K562 (cell line): ENCODE measurements around the gene LAIR2. TPM values are rescaled to one million over a fixed set of nuclear protein-coding genes. Genes with fewer than 3 reads are reported as not detected.

Experiments used
- ATAC-seq: fragments of 200-7000 bp; cut with Tn5 transposase; 3 replicates; pipeline ENCODE4 v1.9.1; 2020; ENCODE audit warnings: moderate library complexity
- BruUV-seq: library from RNA; stranded (reverse); fragments of 400-500 nt; replicated peaks from 2 replicates; lab custom pipeline; 2021; lab: Mats Ljungman, UMichigan
- CTCF ChIA-PET: fragments of 300-600 bp; formaldehyde crosslinking; extraction: SDS; loops from one replicate; lab custom pipeline; 2021; ENCODE audit warnings: low intra/inter-chr PET ratio; lab: Yijun Ruan, JAX
- POLR2A ChIA-PET: fragments of 300-600, 350-650 bp; sonication (Branson Sonifier 250); formaldehyde crosslinking; extraction: SDS; loops from one replicate; lab custom pipeline; 2021; ENCODE audit warnings: antibody characterized with exemption, inconsistent platforms; lab: Yijun Ruan, JAX
- DNase-seq, 4 experiments: peaks; one replicate each; pipeline versions ENCODE4 v3.0.0 to v3.0.0-alpha.2; 2011 to 2018; ENCODE audit warnings: low spot score in 3 of 4, mixed read lengths in 3 of 4; ENCODE audit errors: extremely low read depth in 1 of 4
- FAIRE-seq: peaks from 2 replicates; lab custom pipeline; 2011; peaks lifted over from hg19 to GRCh38; lab: Jason Lieb, UNC
- H2AFZ ChIP-seq: 2 replicates; pipeline ENCODE4 v1.6.0; 2011; ENCODE audit warnings: low read depth, low read length, control low read depth, inconsistent platforms
- H3K27ac ChIP-seq: fragments of 200-600 bp; 3 replicates; pipeline ENCODE4 v1.8.0; 2011; ENCODE audit warnings: low read depth, mild to moderate bottlenecking, control low read depth, inconsistent platforms, low read length, moderate library complexity, mixed read lengths; ENCODE audit errors: extremely low read depth
- H3K27me3 ChIP-seq, 2 experiments: fragments of 300-600 bp in 1 of 2; 2 replicates in 1 of 2; 3 replicates in 1 of 2; pipeline versions ENCODE4 v1.6.0 to v1.8.0; 2011; ENCODE audit warnings: inconsistent platforms in 2 of 2, low read length in 2 of 2, mild to moderate bottlenecking in 1 of 2, mixed read lengths in 1 of 2, moderate library complexity in 1 of 2; ENCODE audit not compliant: control insufficient read depth in 2 of 2, insufficient read depth in 2 of 2
- H3K36me3 ChIP-seq: fragments of 300-600 bp; 3 replicates; pipeline ENCODE4 v1.8.0; 2011; ENCODE audit warnings: mild to moderate bottlenecking, low read length, inconsistent platforms; ENCODE audit not compliant: control insufficient read depth, insufficient read depth
- H3K4me1 ChIP-seq, 2 experiments: fragments of 200-600 bp in 1 of 2; replicated peaks in 1 of 2; 2 replicates in 1 of 2; 3 replicates in 1 of 2; pipeline versions ENCODE4 v1.5.1 to v1.8.0; 2011; ENCODE audit warnings: inconsistent platforms in 2 of 2, low read length in 2 of 2, mild to moderate bottlenecking in 1 of 2, mixed read lengths in 1 of 2, moderate library complexity in 1 of 2; ENCODE audit not compliant: control insufficient read depth in 2 of 2, insufficient read depth in 2 of 2
- H3K4me2 ChIP-seq: 2 replicates; pipeline ENCODE4 v1.6.1; 2011; ENCODE audit warnings: low read length, control low read depth, inconsistent platforms, mixed read lengths; ENCODE audit not compliant: insufficient read depth
- H3K4me3 ChIP-seq: fragments of 200-600 bp; sonication (generic), shearing (Covaris generic); 2 replicates; pipeline ENCODE4 v1.5.1; 2016; ENCODE audit warnings: control low read depth, inconsistent platforms
- H3K79me2 ChIP-seq: fragments of 200-600 bp; 3 replicates; pipeline ENCODE4 v1.8.0; 2011; ENCODE audit warnings: low read length, inconsistent platforms; ENCODE audit not compliant: control insufficient read depth, insufficient read depth
- H3K9ac ChIP-seq, 2 experiments: 2 replicates each; pipeline versions ENCODE4 v1.6.0 to v1.6.1; 2011; ENCODE audit warnings: low read depth in 2 of 2, low read length in 2 of 2, control low read depth in 1 of 2, inconsistent platforms in 1 of 2, mild to moderate bottlenecking in 1 of 2, mixed read lengths in 1 of 2; ENCODE audit not compliant: insufficient read depth in 1 of 2
- H3K9me1 ChIP-seq: one replicate; pipeline ENCODE4 v1.6.0; 2011; ENCODE audit warnings: inconsistent platforms, mild to moderate bottlenecking, low read length, moderate library complexity; ENCODE audit not compliant: control insufficient read depth, insufficient read depth
- H3K9me3 ChIP-seq: replicated peaks from 2 replicates; pipeline ENCODE4 v1.5.1; 2011; ENCODE audit warnings: low read depth, low read length, inconsistent platforms; ENCODE audit not compliant: control insufficient read depth, insufficient read depth
- H4K20me1 ChIP-seq: replicated peaks from 2 replicates; pipeline ENCODE4 v1.6.1; 2011; ENCODE audit warnings: low read length, inconsistent platforms, mixed read lengths; ENCODE audit not compliant: control insufficient read depth, insufficient read depth
- PHB ChIP-seq: fragments of 250-450 bp; sonication (Bioruptor Pico); IDR thresholded peaks from 2 replicates; pipeline ENCODE4 v1.5.0; 2021
- PRPF4 ChIP-seq: fragments of 200-400 bp; formaldehyde crosslinking; IDR thresholded peaks from one replicate; pipeline ENCODE4 v1.6.1; 2017; ENCODE audit warnings: low read length, low read depth, mild to moderate bottlenecking; ENCODE audit not compliant: insufficient read depth, poor library complexity, severe bottlenecking
- ZFP91 ChIP-seq: sonication (generic); formaldehyde crosslinking; IDR thresholded peaks from 2 replicates; pipeline ENCODE4 v1.8.0; 2022; ENCODE audit warnings: mild to moderate bottlenecking, missing genetic modification reagents
- ZNF140 ChIP-seq: fragments of 250-450 bp; sonication (Bioruptor Pico); IDR thresholded peaks from 2 replicates; pipeline ENCODE4 v1.8.0; 2021; ENCODE audit warnings: moderate library complexity, mild to moderate bottlenecking, inconsistent platforms
- WGBS: fragments of 100-300 bp; shearing (Covaris generic); methylation state at CpG from one replicate; pipeline ENCODE4 v1.1.6; 2016; ENCODE audit warnings: low coverage, mixed read lengths; ENCODE audit not compliant: insufficient coverage; ENCODE audit errors: missing lambda C conversion rate; 5-methylcytosine and 5-hydroxymethylcytosine counted together
- in situ Hi-C: fragments of 300-500 bp; cut with MboI; formaldehyde crosslinking; loops from 4 replicates; pipeline ENCODE4 v1.15.0; 2018; ENCODE audit warnings: inconsistent platforms, mixed read lengths
- intact Hi-C: fragments of 100-400 bp; cut with micrococcal nuclease; formaldehyde crosslinking; loops from 2 replicates; pipeline ENCODE4 v1.14.2; 2022
- polyA plus RNA-seq, 8 experiments: library from polyadenylated mRNA; depleted of rRNA in 4 of 8; stranded (reverse) in 5 of 8; unstranded in 3 of 8; fragments of >200 nt; fragmentation: Nextera tagmentation in 2 of 8; fragmentation: Illumina TruSeq in 1 of 8; extraction: Ambion mirVana in 2 of 8; extraction: Trizol in 1 of 8; gene quantifications; 2 replicates each; pipeline versions ENCODE4 v1.2.1 to v1.2.3, GENCODE V29; 2011 to 2014; ENCODE audit warnings: inconsistent platforms in 1 of 8, missing spikeins in 1 of 8
- total RNA-seq, 7 experiments: library from RNA; depleted of rRNA in 6 of 7; stranded (reverse); fragments of >200 nt in 6 of 7; fragmentation: Illumina TruSeq in 2 of 7; extraction: Trizol in 2 of 7; gene quantifications; 2 replicates each; pipeline versions ENCODE4 v1.2.1 to v1.2.3, GENCODE V29; 2011 to 2021; ENCODE audit warnings: low replicate concordance in 1 of 7
- TF ChIP-seq, protein P1 (sequence below), 2 experiments: fragments of 450-650 bp in 1 of 2; sonication (generic) in 1 of 2; formaldehyde crosslinking in 1 of 2; IDR thresholded peaks; 2 replicates each; pipeline versions ENCODE4 v1.7.1 to v1.9.0; 2016 to 2022; ENCODE audit warnings: inconsistent platforms in 1 of 2, mild to moderate bottlenecking in 1 of 2, missing genetic modification reagents in 1 of 2

Gene LAIR2
- total and polyA plus RNA-seq, 9 of the 15 experiments (the other 6 are each of a cell fraction or from before 2014, with no cell fraction given): not detected

DNA sequence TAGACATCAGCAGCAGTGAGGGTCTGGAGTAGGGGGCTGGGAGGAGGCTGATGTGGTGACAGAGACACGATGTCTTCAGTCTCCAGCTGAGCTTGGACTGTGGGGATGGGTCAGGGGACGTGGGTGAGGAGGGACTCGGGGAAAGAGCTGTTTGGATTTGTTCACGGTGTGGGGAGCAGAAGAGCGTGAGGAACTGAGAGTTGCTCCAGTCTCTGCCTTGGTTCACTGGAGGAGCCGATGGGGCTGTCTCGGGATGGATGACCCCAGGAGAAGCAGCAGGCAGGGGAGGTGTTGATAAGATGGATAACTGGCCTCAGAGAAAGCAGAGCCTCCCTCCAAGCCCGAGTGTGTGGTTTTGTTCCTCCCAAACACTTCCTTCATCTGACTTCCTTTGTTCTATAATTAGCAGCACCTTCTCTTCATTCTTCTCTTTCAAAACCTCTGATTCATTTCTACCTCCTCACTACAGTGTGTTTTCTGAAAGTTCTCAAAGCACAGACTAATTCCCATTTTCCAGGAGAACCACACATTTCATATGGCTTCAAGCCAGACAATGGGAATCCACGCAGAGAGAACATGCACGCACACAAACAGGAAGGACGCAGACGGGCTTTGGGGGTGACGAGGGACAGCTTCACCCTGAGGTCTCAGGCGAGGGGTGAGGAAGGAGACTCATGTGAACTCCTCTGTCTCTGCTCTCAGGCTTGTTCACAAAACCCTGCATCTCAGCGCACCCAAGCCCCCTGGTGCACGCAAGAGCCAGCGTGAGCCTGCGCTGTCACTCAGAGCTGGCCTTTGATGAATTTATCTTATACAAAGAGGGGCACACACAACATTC lies 18.6 kb downstream of the LAIR2 start:
- no peak overlapping the region for H3K4me2 ChIP-seq
- no TSS peak for BruUV-seq
- H3K27me3 ChIP-seq: peaks cover 0 to 25% of the 10 kb centered on the region in 2 experiments; a peak in 3 of 5 replicates
- intact Hi-C loops: no loop called here
- POLR2A ChIA-PET: no interaction called here
- H2AFZ ChIP-seq: no peak overlapping the region
- H3K9ac ChIP-seq: no peak overlapping the region
- no peak overlapping the region for H3K27ac ChIP-seq
- H3K4me1 ChIP-seq: peaks cover 3 to 15% of the 10 kb centered on the region in 2 experiments; a peak in 3 of 5 replicates
- DNase-seq: no peak
- in situ Hi-C loops: no loop called here
- H3K36me3 ChIP-seq: no peaks in the 10 kb centered on the region
- no peaks in the 10 kb centered on the region for H3K79me2 ChIP-seq
- H4K20me1 ChIP-seq: no peaks in the 10 kb centered on the region; the same call in 1 of the 2 replicates
- no peaks in the 10 kb centered on the region for H3K9me1 ChIP-seq
- H3K4me3 ChIP-seq: no peak overlapping the region
- 2% methylated on average over 16 of the region's 18 CpGs for WGBS
- H3K9me3 ChIP-seq: no peaks in the 10 kb centered on the region
- CTCF ChIA-PET: no interaction called here
- FAIRE-seq: no peak
- no peak for ATAC-seq
- TF ChIP-seq ZNF140 (no peak), PRPF4 (no peak), ZFP91 (no peak), PHB (CRISPR knock-in tag) (no peak)
- TF ChIP-seq, protein P1, sequence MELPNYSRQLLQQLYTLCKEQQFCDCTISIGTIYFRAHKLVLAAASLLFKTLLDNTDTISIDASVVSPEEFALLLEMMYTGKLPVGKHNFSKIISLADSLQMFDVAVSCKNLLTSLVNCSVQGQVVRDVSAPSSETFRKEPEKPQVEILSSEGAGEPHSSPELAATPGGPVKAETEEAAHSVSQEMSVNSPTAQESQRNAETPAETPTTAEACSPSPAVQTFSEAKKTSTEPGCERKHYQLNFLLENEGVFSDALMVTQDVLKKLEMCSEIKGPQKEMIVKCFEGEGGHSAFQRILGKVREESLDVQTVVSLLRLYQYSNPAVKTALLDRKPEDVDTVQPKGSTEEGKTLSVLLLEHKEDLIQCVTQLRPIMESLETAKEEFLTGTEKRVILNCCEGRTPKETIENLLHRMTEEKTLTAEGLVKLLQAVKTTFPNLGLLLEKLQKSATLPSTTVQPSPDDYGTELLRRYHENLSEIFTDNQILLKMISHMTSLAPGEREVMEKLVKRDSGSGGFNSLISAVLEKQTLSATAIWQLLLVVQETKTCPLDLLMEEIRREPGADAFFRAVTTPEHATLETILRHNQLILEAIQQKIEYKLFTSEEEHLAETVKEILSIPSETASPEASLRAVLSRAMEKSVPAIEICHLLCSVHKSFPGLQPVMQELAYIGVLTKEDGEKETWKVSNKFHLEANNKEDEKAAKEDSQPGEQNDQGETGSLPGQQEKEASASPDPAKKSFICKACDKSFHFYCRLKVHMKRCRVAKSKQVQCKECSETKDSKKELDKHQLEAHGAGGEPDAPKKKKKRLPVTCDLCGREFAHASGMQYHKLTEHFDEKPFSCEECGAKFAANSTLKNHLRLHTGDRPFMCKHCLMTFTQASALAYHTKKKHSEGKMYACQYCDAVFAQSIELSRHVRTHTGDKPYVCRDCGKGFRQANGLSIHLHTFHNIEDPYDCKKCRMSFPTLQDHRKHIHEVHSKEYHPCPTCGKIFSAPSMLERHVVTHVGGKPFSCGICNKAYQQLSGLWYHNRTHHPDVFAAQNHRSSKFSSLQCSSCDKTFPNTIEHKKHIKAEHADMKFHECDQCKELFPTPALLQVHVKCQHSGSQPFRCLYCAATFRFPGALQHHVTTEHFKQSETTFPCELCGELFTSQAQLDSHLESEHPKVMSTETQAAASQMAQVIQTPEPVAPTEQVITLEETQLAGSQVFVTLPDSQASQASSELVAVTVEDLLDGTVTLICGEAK (IDR thresholded peaks at IDR 0.05): no peak
- TF ChIP-seq, protein P1 (CRISPR knock-in tag; IDR thresholded peaks at IDR 0.05): no peak
